GM06990 (cell line): ENCODE data around the gene KAT8.

ENCODE experiments used
- DNase-seq: peaks from one replicate; pipeline ENCODE4 v3.0.0-alpha.2; 2011; ENCODE audit not compliant: insufficient read length; ENCODE audit errors: extremely low read depth
- H3K27me3 ChIP-seq: replicated peaks from 2 replicates; pipeline ENCODE4 v1.6.0; 2011; ENCODE audit warnings: low read length; ENCODE audit not compliant: control insufficient read depth, insufficient read depth
- H3K36me3 ChIP-seq: 2 replicates; pipeline ENCODE4 v1.5.1; 2011; ENCODE audit warnings: low read length; ENCODE audit not compliant: control insufficient read depth, insufficient read depth
- H3K4me3 ChIP-seq: replicated peaks from 2 replicates; pipeline ENCODE4 v1.5.1; 2011; ENCODE audit warnings: low read depth, mild to moderate bottlenecking, control low read depth, low read length
- CTCF ChIP-seq: IDR thresholded peaks from 2 replicates; pipeline ENCODE4 v1.5.1; 2011; ENCODE audit warnings: low read length, control low read depth, mild to moderate bottlenecking, inconsistent platforms; ENCODE audit not compliant: insufficient read depth, poor library complexity, severe bottlenecking

Gene KAT8

GRCh38 chr16:31107465-31107867 is 10.0 kb upstream of the KAT8 start:
- H3K4me3 ChIP-seq = peak overlapping the region; percentile 76
- peaks cover 18% of the 10 kb centered on the region for H3K36me3 ChIP-seq
- no peak for DNase-seq
- no peak for TF ChIP-seq CTCF
- no peaks in the 10 kb centered on the region for H3K27me3 ChIP-seq

- no peaks in the 10 kb centered on the region for H3K27me3 ChIP-seq
- peak within 1 kb of the TSS; percentile 76 for H3K4me3 ChIP-seq
- peak; percentile 88 for DNase-seq
- TF ChIP-seq CTCF = no peak
- peaks cover 21% of the 10 kb centered on the region for H3K36me3 ChIP-seq
These were observed 9.2 kb upstream of the KAT8 start, which contains the start of gene BCKDK for GRCh38 chr16:31108035-31108793. Gene BCKDK (plus strand): TSS chr16:31108386. CDS start chr16:31109224, 838 bp downstream.

- DNase-seq = no peak
- H3K36me3 ChIP-seq = peaks cover 24% of the 10 kb centered on the region
- H3K27me3 ChIP-seq = no peaks in the 10 kb centered on the region
- no peak for TF ChIP-seq CTCF
- H3K4me3 ChIP-seq = peak overlapping the region; percentile 76
These were observed 8.5 kb upstream of the KAT8 start for GRCh38 chr16:31108794-31109558.

- H3K4me3 ChIP-seq = no peak overlapping the region
- no peak for TF ChIP-seq CTCF
- no peak for DNase-seq
- no peaks in the 10 kb centered on the region for H3K27me3 ChIP-seq
- peaks cover 24% of the 10 kb centered on the region for H3K36me3 ChIP-seq
These were observed 7.8 kb upstream of the KAT8 start for GRCh38 chr16:31109622-31110021.

- H3K4me3 ChIP-seq = no peak overlapping the region
- no peak for DNase-seq
- no peak for TF ChIP-seq CTCF
These were observed 7.1 kb upstream of the KAT8 start for GRCh38 chr16:31110106-31111034.

More at GRCh38 chr16:31110106-31111034, 7.1 kb upstream of the KAT8 start:
- peaks cover 24% of the 10 kb centered on the region for H3K36me3 ChIP-seq
- H3K27me3 ChIP-seq = no peaks in the 10 kb centered on the region
